GM21515 (cell line): Measurements from ENCODE around the gene LDLRAD4.

Source experiments
- ATAC-seq: cut with Tn5 transposase; IDR thresholded peaks from one replicate; pipeline ENCODE4 v1.9.1; 2021; ENCODE audit not compliant: unreplicated experiment

The LDLRAD4 gene

GRCh38 chr18:13302457-13303225 lies 84.1 kb downstream of the LDLRAD4 start:
- ATAC-seq = no peak

DNA sequence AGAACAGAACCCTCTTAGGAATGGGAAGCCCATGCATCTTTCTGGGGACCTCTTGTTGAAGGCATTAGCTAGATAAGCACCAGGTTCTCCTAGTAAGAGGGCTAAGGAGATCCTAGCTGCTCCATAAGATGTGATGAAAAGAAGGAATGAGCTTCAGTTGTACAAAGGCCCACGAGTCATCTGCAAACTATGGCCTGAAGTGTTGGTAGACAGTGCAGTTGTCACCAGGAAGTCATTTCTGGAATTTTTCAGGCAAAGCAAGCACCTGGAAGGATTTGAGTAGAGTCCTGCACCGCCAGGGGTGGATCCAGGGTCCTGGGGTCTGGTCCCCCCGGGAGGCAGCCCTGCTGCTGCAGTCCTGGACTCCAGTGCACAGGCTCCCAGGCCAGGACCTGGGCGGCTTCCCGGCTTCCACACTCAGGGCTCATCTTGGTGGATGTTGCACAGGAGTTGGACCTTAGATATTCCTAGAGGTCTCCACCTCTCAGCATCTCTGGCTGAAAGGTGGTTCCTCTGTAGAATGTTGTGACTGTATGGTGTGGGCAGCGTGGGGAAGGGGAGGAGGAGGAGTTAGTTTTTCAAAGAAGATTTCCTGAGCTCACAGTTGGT lies 85.3 kb downstream of the LDLRAD4 start:
- no peak for ATAC-seq

- ATAC-seq = no peak
Measured at GRCh38 chr18:13305301-13305700, 86.7 kb downstream of the LDLRAD4 start.

DNA sequence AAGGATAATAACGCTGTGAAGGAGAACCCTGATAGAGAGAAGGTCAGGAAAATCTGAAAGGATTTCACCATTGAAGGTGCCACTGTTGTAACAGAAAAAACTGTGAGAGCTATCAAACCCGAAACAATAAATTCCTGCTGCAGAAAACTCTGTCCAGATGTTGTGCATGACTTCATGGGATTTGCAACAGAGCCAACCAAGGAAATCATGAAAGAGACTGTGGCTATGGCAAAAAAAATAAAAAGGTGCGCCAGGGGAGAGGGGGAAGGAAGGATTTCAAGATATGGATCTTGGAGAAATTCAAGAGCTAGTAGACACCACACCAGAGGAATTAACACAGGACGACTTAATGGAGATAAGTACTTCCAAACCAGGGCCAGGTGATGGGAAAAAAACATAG lies 88.0 kb downstream of the LDLRAD4 start:
- ATAC-seq = no peak

DNA sequence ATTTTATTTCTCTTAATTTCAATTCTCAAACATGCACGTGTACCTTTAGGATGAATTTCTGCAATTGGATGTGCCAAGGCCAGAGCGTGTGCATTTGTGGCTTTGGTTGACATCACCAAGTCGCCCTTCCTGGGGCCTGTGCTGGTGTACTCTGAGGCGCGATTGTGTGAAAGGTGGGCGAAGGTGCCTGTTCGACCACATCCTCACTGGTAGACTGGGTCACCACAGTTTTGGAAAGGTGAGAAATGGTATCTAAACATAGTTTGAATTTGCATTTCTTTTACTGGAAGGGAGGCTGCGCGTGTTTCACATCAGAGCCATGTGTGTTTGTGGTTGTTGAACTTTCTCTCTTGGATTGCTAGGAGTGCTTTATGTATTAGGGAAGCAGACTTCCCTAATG lies 89.8 kb downstream of the LDLRAD4 start:
- no peak for ATAC-seq

DNA sequence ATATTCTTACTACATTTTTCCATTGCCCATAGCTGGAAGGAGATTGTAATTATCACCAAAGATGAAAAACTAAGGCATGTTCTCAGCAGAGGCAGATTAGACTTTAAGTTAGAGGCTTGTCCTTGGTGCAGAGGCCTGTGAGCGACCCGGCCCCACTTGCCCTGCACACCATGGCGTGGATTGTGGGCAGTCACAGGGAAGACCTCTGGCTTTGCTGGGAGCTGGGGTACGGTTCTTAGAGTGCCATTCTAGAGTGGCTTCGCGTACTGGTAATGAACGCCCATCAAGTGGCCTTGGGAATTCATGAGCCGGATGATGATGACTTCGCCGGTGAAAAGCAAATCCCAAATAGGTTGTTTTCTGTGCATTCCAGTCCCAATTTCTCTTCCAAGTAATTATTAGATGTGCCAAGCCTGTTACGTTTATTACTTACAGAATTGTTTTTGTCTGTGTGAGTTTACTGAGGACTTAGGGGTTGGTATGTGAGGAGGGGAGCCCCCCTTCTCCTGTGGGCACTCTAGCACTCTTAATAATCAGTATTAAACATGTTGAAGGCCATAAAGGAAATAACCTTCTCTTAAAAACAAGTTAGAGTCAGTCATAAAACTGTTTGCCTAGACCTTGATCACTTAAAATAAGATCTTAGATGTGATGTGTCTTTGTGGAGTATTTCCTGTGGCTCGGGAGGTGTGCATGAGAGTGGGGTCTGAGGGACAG lies 90.6 kb downstream of the LDLRAD4 start:
- no peak for ATAC-seq

GRCh38 chr18:13309748-13310670 lies 91.4 kb downstream of the LDLRAD4 start:
- ATAC-seq = no peak

GRCh38 chr18:13311193-13311592 lies 92.6 kb downstream of the LDLRAD4 start:
- no peak for ATAC-seq

GRCh38 chr18:13312515-13312914 lies 94.0 kb downstream of the LDLRAD4 start:
- no peak for ATAC-seq

GRCh38 chr18:13313006-13313686 lies 94.6 kb downstream of the LDLRAD4 start:
- ATAC-seq = no peak

- no peak for ATAC-seq
Measured at GRCh38 chr18:13315000-13315399, 96.4 kb downstream of the LDLRAD4 start.

DNA sequence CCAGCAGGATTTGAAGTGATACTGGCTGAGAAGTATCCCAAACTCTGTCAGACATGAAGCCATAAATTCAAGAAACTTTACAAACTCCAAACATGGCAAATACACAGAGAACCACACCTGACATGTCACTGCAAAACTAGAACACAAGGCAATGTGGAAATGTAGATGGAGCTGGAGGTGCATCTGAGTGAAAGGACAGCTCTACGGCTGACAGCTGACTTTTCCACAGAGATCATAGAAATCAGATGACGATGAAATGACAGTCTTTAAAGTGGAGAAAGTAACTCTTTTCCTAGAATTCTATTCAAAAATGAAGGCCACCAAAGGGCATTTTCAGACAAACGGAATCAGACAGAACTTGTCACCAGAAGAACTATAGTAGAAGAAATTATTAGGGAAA lies 97.5 kb downstream of the LDLRAD4 start:
- no peak for ATAC-seq

GRCh38 chr18:13317801-13318200 lies 99.2 kb downstream of the LDLRAD4 start:
- no peak for ATAC-seq

GRCh38 chr18:13318731-13319501 lies 100.4 kb downstream of the LDLRAD4 start:
- ATAC-seq = no peak

DNA sequence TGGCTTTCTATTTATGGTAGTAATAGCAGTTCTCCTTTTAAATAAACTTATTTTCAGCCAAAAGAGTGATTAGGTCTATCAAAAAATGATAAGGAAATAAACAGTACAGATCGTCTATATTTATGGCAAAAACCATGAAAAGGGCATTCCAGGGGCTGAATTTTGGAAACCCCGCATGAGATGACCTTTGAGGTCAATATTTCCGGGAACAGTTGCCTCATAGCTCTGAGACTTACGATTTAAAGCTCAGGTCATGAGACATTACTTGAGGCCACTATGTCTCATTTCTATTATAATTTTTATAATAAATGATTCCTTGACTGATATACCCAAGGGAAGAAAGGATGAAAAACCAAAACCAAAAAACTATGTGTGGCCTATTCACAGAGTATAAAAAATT lies 101.1 kb downstream of the LDLRAD4 start:
- ATAC-seq = no peak

DNA sequence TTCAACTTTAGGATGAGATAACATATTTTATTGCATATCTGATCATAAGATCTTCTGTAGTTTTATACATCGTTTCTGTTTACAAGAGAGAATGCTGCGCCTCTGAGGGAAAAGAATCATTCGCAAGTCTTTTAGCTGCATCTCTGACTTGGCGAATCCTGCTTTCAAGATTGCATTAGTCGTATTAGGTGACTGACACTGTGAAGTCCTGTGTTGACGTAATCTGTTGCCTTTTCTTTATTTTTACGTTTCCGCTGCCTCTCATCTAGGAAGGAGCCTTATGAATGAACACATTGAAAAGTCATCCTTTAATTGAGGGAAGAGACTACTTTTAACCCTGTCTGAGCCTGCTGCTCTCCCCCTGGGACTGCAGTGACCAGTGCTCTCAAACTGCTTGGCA lies 101.5 kb downstream of the LDLRAD4 start:
- ATAC-seq = no peak

GRCh38 chr18:13320891-13321425 lies 102.4 kb downstream of the LDLRAD4 start:
- no peak for ATAC-seq

DNA sequence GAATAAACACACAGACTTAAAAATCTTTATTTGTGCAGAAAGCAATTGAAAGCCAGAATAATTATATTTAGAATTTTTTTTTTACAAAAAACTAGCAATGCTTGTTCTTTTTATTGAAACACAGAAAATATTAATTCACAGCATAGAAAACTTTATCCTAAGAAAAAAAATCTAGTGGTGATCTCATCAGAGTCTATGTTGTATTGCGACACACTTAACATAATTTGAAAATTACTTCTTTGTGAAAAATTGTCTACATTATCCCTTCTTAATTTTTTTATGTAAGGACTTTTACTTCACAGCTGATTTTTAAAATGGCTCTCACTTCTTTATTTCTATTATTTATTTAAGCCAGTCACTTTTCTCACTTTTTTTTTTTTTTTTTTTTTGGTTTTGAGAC lies 103.4 kb downstream of the LDLRAD4 start:
- no peak for ATAC-seq

GRCh38 chr18:13323186-13323585 lies 104.6 kb downstream of the LDLRAD4 start:
- no peak for ATAC-seq
